ENCODE measurements around the gene STX17. TPM values are rescaled to one million over a fixed set of nuclear protein-coding genes. Genes with fewer than 3 reads are reported as not detected.
A peak's percentile ranks its signal among the peaks of the same experiment; 100 is the strongest.

The STX17 gene
- total and polyA plus RNA-seq, 8 donors, result 4.0 to 27.9 (median 21.8) TPM

GRCh38 chr9:99998266-99998665 lies 91.8 kb downstream of the STX17 start:
- DNase-seq (peak in 1 of 6 donors; percentile 52), ATAC-seq (no peak), FAIRE-seq (no peak)
- H3K27me3 ChIP-seq, result no peaks in the 10 kb centered on the region
- no peaks in the 10 kb centered on the region for H3K4me1 ChIP-seq
- H3K9me3 ChIP-seq, result no peaks in the 10 kb centered on the region
- TF ChIP-seq CTCF (IDR thresholded peaks at IDR 0.05), result no peak
- H3K36me3 ChIP-seq, result no peaks in the 10 kb centered on the region
- H3K4me3 ChIP-seq, result no peak overlapping the region
- H3K27ac ChIP-seq, result no peak overlapping the region
- 96 to 98% methylated on average over 22 of the region's 22 CpGs for WGBS, 2 donors
- intact Hi-C loops (cut with DNase I), result no loop called here

DNA sequence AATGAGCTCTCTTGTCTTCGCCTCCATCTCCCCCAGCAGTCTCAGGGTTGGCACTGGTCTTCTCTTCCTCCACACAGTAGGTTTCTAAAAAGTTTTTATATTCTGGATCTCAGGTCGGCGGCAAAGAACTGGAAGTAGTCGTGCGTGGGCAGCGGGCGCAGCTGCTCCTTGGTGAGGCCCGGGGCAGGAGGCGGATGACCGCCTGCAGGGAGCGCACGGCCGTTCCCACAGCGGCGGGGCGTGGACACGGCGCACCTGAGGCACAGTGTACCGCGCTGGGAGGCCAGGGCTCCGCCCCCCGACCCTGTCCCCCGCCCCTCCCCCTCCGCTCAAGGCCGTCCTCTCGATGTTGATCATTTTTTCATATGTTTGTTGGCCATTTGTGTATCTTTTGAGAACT lies 92.4 kb downstream of the STX17 start:
- DNase-seq (peak in 1 of 6 donors; percentile 32), ATAC-seq (no peak), FAIRE-seq (no peak)
- H3K36me3 ChIP-seq, result no peaks in the 10 kb centered on the region
- no peak for TF ChIP-seq CTCF (IDR thresholded peaks at IDR 0.05)
- H3K4me3 ChIP-seq, result no peak overlapping the region
- H3K9me3 ChIP-seq, result no peaks in the 10 kb centered on the region
- WGBS, 2 donors, result 94 to 97% methylated on average over 26 of the region's 26 CpGs
- H3K4me1 ChIP-seq, result no peaks in the 10 kb centered on the region
- H3K27ac ChIP-seq, result no peak overlapping the region
- intact Hi-C loops (cut with DNase I), result no loop called here
- no peaks in the 10 kb centered on the region for H3K27me3 ChIP-seq

- no peak for TF ChIP-seq CTCF (IDR thresholded peaks at IDR 0.05)
- FAIRE-seq (no peak), ATAC-seq (no peak), DNase-seq (no peak)
- Histone ChIP-seq H3K4me3 (no peak overlapping the region), H3K9me3 (no peaks in the 10 kb centered on the region), H3K4me1 (no peaks in the 10 kb centered on the region), H3K27me3 (no peaks in the 10 kb centered on the region), H3K36me3 (no peaks in the 10 kb centered on the region), H3K27ac (no peak overlapping the region)
- intact Hi-C loops (cut with DNase I), result no loop called here
- 97 to 98% methylated on average over 5 of the region's 5 CpGs for WGBS, 2 donors
These were observed 93.3 kb downstream of the STX17 start for GRCh38 chr9:99999797-100000196.

- no peaks in the 10 kb centered on the region for H3K9me3 ChIP-seq
- TF ChIP-seq CTCF (IDR thresholded peaks at IDR 0.05), result peak in 3 of 4 donors; percentile 48 to 54 (median 49)
- no peak overlapping the region for H3K27ac ChIP-seq
- H3K4me3 ChIP-seq, result no peak overlapping the region
- ATAC-seq, result peak; percentile 60 to 79 (median 72)
- intact Hi-C loops (cut with DNase I), result no loop called here
- peak; percentile 85 for FAIRE-seq
- 45 to 51% methylated on average over 1 of the region's 1 CpG for WGBS, 2 donors
- peaks cover 0 to 10% (median 4%) of the 10 kb centered on the region in 3 donors for H3K36me3 ChIP-seq
- H3K27me3 ChIP-seq, result no peaks in the 10 kb centered on the region
- DNase-seq, result peak in 2 of 6 donors; percentile 10 to 29
- no peaks in the 10 kb centered on the region for H3K4me1 ChIP-seq
These were observed 104.7 kb downstream of the STX17 start for GRCh38 chr9:100011062-100011681.

DNA sequence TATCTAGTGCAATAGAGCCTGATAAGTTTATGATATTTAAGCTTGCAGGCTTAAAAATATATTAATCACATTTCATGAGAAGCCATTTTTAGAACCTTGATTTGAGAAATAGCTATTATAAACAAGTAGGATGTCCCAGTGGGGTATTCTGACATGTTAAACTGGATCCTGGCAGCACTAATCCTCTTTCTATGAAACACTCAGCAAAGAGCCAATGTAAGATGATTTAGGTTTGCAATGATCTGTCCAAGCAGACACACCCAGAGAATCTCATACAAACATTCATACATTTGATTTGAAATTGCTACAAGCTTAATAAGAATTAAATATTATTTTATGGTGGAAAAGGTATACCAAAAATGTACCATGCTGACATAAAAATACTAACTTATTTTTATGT lies 105.8 kb downstream of the STX17 start:
- FAIRE-seq (no peak), DNase-seq (no peak), ATAC-seq (no peak)
- Histone ChIP-seq H3K9me3 (no peaks in the 10 kb centered on the region), H3K4me1 (no peaks in the 10 kb centered on the region), H3K36me3 (peaks cover 0 to 22% (median 0%) of the 10 kb centered on the region in 3 donors), H3K27me3 (no peaks in the 10 kb centered on the region), H3K4me3 (no peak overlapping the region), H3K27ac (no peak overlapping the region)
- TF ChIP-seq CTCF (IDR thresholded peaks at IDR 0.05), result no peak
- intact Hi-C loops (cut with DNase I), result no loop called here

Measured in pancreas (tissue), 10 donors.